ENCODE measurements around the gene THSD7B.

The THSD7B gene

DNA sequence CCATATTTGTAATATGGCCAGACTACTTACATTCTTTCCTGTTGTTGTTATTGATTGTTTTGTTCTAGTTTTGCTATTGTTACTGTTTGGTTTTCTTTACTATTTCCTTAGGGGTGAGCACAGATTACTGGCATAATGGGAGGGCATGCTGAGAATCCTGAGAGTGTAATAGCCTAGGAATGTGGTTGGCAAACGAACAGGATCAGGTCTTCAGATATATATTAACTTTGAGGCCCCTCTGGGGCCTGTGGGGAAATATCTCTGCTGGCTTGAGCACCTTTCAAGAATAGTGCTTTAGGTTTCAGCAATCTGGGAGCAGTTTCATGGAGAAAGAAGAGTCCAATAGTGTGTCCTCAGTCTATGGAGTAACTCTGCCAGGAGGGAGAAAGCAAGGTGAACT is 144.4 kb downstream of the THSD7B start:
- no peak for TF ChIP-seq POU6F1 (CRISPR knock-in tag; IDR thresholded peaks at IDR 0.05; ENCODE audit: borderline replicate concordance, low read depth)
- no peak for ATAC-seq

GRCh38 chr2:136916131-136916530 is 150.8 kb downstream of the THSD7B start:
- TF ChIP-seq, protein P1, sequence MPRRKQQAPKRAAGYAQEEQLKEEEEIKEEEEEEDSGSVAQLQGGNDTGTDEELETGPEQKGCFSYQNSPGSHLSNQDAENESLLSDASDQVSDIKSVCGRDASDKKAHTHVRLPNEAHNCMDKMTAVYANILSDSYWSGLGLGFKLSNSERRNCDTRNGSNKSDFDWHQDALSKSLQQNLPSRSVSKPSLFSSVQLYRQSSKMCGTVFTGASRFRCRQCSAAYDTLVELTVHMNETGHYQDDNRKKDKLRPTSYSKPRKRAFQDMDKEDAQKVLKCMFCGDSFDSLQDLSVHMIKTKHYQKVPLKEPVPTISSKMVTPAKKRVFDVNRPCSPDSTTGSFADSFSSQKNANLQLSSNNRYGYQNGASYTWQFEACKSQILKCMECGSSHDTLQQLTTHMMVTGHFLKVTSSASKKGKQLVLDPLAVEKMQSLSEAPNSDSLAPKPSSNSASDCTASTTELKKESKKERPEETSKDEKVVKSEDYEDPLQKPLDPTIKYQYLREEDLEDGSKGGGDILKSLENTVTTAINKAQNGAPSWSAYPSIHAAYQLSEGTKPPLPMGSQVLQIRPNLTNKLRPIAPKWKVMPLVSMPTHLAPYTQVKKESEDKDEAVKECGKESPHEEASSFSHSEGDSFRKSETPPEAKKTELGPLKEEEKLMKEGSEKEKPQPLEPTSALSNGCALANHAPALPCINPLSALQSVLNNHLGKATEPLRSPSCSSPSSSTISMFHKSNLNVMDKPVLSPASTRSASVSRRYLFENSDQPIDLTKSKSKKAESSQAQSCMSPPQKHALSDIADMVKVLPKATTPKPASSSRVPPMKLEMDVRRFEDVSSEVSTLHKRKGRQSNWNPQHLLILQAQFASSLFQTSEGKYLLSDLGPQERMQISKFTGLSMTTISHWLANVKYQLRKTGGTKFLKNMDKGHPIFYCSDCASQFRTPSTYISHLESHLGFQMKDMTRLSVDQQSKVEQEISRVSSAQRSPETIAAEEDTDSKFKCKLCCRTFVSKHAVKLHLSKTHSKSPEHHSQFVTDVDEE (CRISPR knock-in tag; IDR thresholded peaks at IDR 0.05): no peak
- no peak for ATAC-seq

DNA sequence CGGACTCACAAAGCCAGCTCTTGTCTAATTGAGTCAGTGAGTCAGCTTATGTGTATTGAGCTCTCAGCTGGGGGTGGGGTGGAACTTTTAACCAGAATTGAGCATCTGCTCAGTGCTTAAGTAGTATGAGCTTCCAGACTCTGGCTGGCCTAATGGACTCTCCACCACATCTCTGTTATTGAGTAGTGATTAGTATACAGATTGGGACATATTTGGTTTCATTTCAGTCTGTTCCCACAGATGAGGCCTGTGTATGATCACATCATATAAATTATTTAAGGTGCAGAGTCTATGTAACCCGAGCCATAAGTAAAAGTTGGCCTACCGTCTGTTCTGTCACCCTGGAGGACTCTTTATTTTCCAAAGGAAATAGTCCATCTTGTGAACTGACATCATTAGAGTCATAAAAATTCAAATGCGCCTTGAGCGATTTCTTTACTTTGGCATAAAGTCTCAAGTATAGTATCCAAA is 152.1 kb downstream of the THSD7B start:
- TF ChIP-seq RARB (CRISPR knock-in tag; IDR thresholded peaks at IDR 0.05) (no peak), BACH2 (CRISPR knock-in tag; IDR thresholded peaks at IDR 0.05; ENCODE audit: borderline replicate concordance) (no peak), ZFP30 (CRISPR knock-in tag; IDR thresholded peaks at IDR 0.05) (no peak), TOX (CRISPR knock-in tag; IDR thresholded peaks at IDR 0.05; ENCODE audit: borderline replicate concordance) (no peak), CSRNP3 (CRISPR knock-in tag; IDR thresholded peaks at IDR 0.05) (no peak), ZNF565 (CRISPR knock-in tag; conservative IDR thresholded peaks at IDR 0.05; ENCODE audit: low read depth) (no peak), TCF4 (CRISPR knock-in tag; IDR thresholded peaks at IDR 0.05; ENCODE audit: borderline replicate concordance) (no peak), OSR1 (CRISPR knock-in tag; IDR thresholded peaks at IDR 0.05) (no peak), ZNF8 (CRISPR knock-in tag; IDR thresholded peaks at IDR 0.05) (no peak), ESRRG (CRISPR knock-in tag; IDR thresholded peaks at IDR 0.05) (no peak), SNAI2 (CRISPR knock-in tag; IDR thresholded peaks at IDR 0.05) (no peak), PATZ1 (CRISPR knock-in tag; IDR thresholded peaks at IDR 0.05; ENCODE audit: borderline replicate concordance) (no peak), CREB5 (CRISPR knock-in tag; IDR thresholded peaks at IDR 0.05; ENCODE audit: low read depth) (no peak), ZFP3 (CRISPR knock-in tag; IDR thresholded peaks at IDR 0.05) (no peak)
- no peak for ATAC-seq

DNA sequence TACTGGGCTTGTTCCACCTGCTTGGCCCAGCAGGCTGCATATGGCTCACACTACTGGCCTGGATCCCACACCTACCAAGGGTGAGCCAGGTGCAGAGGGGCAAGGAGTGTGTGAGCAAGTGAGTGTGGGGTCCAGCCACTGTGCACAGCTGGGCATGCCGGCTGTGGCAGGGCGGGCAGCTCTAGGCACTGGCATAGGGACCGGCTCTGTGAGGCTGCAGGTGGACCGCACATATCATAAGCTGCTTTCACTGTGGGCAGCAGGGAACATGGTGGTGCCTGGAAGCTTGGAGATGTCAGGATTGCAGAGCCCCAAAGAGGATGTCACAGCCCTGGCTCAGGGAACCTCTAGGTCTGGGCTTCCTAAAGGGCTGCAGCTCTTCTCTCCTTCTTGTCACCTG is 154.3 kb downstream of the THSD7B start:
- no peak for ATAC-seq

More for the DNA sequence above, 154.3 kb downstream of the THSD7B start:
- TF ChIP-seq ZNF565 (CRISPR knock-in tag; conservative IDR thresholded peaks at IDR 0.05; ENCODE audit: low read depth) (no peak), TCF4 (CRISPR knock-in tag; IDR thresholded peaks at IDR 0.05; ENCODE audit: borderline replicate concordance) (no peak), ARNTL (CRISPR knock-in tag; IDR thresholded peaks at IDR 0.05; ENCODE audit: borderline replicate concordance, low read depth) (no peak), CREB5 (CRISPR knock-in tag; IDR thresholded peaks at IDR 0.05; ENCODE audit: low read depth) (no peak), PPARA (CRISPR knock-in tag; IDR thresholded peaks at IDR 0.05; ENCODE audit: borderline replicate concordance) (no peak), SNAI2 (CRISPR knock-in tag; IDR thresholded peaks at IDR 0.05) (no peak), PATZ1 (CRISPR knock-in tag; IDR thresholded peaks at IDR 0.05; ENCODE audit: borderline replicate concordance) (no peak), ESRRG (CRISPR knock-in tag; IDR thresholded peaks at IDR 0.05) (no peak), BACH2 (CRISPR knock-in tag; IDR thresholded peaks at IDR 0.05; ENCODE audit: borderline replicate concordance) (no peak), TOX (CRISPR knock-in tag; IDR thresholded peaks at IDR 0.05; ENCODE audit: borderline replicate concordance) (no peak), GLIS3 (CRISPR knock-in tag; IDR thresholded peaks at IDR 0.05) (no peak), ZFP30 (CRISPR knock-in tag; IDR thresholded peaks at IDR 0.05) (no peak), ZNF8 (CRISPR knock-in tag; IDR thresholded peaks at IDR 0.05) (no peak), CSRNP3 (CRISPR knock-in tag; IDR thresholded peaks at IDR 0.05) (no peak), ISL1 (CRISPR knock-in tag; IDR thresholded peaks at IDR 0.05) (no peak)

All from SK-N-SH treated with all-trans-retinoic acid at 6 μM for 48 hours (cell line).